HG02798 (cell line): ENCODE measurements around the gene LSM5.
A peak's percentile ranks its signal among the peaks of the same experiment; 100 is the strongest.
"Not testable (repeated sequence)": the region's sequence is repeated elsewhere in the genome, so short reads cannot be mapped to it uniquely, and the experiment has no call there.

Experiments
- ATAC-seq: cut with Tn5 transposase; IDR thresholded peaks from one replicate; pipeline ENCODE4 v1.9.1; 2021; ENCODE audit warnings: mild to moderate bottlenecking; ENCODE audit not compliant: unreplicated experiment, poor library complexity

LSM5 gene

DNA sequence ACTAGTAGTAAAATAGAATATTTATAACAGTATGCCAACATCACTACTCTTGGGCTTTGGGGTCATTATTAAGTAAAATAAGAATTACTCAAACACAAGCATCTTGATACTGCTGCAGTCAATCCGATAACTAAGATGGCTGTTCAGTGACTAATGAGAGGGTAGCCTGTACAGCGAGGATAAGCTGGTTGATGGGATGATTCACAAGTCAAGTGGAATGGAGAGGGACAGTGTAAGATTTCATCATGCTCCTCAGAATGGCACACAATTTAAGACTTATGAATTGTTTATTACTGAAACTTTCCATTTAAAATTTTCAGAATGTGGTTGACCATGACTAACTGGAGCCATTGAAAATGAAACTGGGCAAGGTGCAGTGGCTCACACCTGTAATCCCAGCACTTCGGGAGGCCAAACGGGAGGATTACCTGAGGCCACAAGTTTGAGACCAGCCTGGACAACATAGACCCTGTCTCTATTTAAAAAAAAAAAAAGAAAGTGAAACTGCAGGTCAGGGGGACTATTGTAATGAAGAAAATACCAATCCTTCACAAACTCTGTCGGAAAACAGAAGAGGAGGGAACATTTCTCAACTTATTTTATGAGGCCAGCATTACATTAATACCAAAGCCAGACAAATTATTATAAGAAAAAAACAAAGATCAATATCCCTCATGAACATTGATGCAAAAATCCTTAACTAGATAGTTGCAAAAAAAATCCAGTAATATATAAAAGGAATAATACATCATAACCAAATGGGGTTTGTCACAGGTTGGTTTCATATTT is 16.3 kb upstream of the LSM5 start:
- ATAC-seq, result peak; percentile 49

DNA sequence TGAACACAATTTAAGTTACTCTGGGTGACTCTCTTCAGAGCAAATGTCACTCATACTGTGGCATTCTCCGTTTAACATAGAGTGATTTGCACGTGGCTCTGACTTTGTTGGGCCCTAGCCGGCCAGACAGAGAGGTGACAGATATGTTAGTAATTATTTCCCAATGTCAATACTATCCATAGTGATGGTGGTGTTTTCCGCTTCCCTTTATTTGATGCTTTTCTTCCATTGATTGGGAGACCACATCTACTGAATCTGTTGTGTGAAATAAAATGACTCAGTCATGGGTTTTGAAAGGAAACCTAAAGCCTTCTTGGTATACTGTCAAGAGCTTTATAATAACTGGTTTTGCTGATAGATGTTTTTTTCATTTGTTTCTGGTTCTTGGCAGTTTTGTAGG is 12.5 kb upstream of the LSM5 start:
- ATAC-seq, result no peak

DNA sequence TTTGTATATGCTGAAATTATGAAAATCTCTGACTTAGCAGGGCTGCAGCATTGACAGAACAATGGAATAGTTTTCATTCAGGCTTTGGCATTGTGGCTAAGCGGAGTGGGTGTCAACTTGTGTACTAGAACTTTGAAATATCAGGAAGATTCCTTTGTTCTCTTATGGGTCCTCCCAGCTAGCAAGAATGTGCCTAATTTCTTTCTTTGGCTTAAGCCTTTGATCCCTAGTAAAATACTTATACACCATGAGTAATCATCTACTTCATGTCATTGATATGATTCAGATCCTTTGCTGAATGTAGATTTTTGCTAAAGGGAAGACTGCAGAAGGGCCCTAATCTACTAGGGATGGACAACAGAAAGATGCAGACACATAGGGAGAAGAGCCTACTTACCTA is 11.3 kb upstream of the LSM5 start:
- ATAC-seq, result no peak

DNA sequence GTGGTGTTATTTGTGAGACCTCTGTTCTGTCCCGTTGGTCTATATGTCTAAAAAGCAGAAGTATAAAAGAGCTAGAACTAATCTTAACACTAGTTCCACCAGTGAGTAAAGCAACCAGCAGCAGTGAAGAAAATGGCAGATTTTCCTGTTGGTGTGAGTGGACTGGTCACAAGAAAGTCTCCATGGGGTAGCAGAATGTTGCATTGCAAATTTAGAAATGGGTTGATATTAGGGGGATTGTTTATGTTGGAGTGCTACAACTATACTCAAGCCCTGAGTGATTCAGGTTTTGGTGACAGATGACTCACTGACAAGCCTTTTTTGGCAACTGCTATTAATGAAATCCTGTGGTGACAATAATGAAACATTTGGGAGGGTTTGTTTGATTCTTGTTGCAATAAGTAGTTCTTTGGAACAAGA is 10.8 kb upstream of the LSM5 start:
- ATAC-seq, result peak; percentile 58

DNA sequence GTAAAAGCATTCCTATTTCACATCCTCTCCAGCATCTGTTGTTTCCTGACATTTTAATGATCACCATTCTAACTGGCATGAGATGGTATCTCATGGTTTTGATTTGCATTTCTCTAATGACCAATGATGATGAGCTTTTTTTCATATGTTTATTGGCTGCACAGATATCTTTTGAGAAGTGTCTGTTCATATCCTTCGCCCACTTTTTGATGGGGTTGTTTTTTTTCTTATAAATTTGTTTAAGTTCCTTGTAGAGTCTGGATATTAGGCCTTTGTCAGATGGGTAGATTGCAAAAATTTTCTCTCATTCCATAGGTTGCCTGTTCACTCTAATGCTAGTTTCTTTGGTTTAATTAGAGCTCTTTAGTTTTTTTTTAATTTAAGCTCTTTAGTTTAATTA is 10.0 kb upstream of the LSM5 start:
- not testable (repeated sequence) for ATAC-seq

DNA sequence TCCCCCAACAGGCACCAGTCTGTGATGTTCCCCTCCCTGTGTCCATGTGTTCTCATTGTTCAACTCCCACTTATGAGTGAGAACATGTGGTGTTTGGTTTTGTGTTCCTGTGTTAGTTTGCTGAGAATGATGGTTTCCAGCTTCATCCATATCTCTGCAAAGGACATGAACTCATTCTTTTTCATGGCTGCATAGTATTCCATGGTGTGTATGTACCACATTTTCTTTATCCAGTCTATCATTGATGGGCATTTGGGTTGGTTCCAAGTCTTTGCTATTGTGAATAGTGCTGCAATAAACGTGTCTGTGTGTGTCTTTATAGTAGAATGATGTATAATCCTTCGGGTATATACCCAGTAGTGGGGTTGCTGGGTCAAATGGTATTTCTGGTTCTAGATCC is 9.6 kb upstream of the LSM5 start:
- ATAC-seq, result not testable (repeated sequence)

DNA sequence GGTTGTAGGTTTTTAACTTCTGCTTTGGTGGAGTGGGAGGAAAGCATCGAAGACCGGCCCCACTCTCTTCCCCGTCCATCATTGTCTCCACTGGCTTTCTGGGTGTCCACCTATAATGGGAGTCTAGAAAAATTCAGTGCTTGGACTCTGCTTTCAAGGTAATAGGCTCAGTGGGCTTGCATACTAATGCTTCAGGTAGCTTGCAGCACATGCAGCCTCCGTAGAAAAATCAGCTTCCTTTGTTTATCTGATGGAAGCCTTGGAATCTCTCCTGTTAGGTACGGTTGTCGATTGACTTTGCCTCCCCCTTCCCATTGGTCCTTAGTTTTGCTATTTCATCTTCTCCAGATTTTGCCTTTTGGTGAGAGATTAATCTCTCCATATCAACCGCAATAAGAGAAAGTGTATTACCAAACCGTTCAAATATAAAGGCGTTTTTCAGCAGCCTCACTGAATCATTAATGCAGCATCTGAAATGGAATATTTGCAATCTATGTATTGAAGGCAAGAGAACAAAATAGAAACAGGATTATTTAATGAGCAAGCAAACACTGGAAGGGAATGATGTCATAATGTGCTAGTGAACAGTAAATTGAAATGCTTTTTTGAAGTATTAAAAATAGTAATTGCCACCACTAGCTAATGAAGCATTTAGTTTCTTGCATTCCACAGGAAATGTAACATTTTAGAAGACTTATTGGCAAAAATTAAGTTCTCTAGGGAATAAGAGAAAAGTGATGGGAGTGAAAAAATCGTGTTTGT is 6.1 kb upstream of the LSM5 start:
- ATAC-seq, result no peak

DNA sequence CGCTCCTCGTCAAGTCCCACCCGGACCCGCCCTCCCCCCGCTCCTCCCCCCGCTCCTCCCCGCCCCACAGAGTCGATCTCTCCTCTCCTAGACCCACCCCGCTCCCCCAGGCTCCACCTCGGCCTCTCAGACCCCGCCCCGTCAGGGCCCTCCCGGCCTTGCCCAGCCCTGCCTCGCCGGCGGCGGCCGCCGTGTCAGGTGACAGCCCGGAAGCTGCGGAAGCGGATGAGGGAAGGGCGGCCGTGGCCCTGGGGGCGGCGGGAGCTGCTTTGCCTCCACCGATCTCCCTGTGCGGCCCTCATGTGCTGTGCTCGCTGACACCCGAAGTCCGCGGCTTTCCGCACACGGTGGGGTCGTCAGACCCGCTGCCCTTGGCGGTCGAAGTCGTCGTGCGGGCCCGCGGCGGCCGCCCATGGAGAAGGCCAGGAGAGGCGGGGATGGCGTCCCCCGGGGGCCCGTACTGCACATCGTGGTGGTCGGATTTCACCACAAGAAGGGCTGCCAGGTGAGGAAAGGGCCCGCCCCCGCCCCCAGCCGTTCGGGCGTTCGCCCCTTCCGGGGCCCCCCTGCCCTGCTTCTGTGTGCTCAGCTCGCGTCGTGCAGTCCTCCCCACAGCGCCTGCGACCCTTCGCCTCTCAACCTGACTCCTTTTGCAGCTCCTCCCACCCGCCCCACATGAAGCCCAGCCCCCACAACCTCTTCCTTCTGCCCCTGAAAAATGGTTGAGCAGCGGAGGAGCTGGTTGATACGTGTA is 5.3 kb upstream of the LSM5 start, which contains the start of gene AVL9:
TSS of gene AVL9 (plus strand) at position 192 of the 754 bp plus-strand sequence. CDS start at position 413, 221 bp downstream.
- peak; percentile 97 for ATAC-seq

DNA sequence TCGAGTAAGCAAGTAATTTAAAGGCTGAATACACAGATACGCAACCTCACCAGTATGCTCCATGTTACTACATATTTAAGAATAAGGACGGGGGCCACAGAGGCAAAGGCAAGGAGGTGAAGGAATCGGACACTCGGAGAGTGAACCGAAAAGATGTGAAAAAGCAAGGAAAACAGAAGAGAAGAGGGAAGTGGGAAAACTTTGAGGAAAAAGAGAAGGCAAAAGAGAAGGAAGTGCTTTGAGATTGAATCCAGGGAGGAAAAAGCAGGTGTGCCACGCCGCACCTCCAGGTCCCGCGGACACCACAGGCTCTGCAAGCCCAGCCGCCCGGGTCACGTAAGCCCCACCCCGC is 4.7 kb upstream of the LSM5 start:
- peak; percentile 9 for ATAC-seq

DNA sequence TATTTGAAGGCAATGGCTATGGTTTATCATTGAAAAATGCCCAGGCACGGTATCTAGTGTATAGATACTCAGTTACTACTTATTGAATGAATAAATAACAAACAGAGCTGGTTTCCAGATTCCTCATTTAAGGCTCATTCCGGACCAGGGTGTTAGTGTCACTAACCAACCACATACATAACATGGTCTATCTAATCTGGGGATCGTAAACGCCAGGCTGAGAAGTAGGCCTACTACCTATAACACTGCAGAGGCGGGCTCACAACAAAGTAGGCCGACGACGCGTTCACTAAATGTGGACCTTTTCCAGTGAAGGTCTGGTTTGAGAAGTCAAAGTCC is 423 bp downstream of the LSM5 start:
- peak; percentile 18 for ATAC-seq

DNA sequence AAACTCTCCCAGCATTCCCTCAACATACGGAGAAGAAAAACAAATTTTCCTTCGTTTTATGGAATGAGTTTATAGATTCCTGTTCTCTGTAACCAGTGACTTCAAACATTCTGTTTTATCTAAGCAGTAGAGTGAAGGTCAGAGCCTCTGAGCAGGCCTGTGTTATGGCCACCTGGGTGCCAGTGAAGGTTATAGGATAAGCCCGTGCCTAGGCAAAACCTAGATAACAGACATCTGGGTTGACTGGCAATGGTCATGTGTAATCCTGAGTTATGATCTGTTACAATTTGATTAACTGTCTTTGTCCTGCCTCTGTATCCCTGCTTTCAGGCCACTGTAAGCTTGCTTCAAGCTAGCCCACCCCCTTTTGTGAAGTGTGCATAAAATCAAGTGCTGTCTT is 8.3 kb downstream of the LSM5 start:
- no peak for ATAC-seq

DNA sequence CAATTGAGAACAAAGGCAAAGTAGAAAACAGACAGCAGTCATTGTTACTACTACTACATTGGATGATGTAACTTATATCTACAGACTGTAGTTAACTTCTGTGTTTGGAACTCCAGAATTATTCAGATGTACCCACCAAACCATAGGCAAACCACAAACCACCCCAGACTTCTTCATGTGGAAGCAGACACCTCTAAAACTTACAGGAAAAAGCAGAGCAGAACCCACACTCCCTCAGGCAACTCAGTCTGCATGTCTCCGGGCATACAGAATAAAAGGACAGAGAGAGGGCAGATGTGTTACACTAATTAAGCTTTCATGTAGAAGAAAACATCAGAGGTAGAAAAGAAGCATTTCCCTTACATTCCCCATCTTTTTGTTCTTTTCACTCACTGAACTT is 9.0 kb downstream of the LSM5 start:
- no peak for ATAC-seq

DNA sequence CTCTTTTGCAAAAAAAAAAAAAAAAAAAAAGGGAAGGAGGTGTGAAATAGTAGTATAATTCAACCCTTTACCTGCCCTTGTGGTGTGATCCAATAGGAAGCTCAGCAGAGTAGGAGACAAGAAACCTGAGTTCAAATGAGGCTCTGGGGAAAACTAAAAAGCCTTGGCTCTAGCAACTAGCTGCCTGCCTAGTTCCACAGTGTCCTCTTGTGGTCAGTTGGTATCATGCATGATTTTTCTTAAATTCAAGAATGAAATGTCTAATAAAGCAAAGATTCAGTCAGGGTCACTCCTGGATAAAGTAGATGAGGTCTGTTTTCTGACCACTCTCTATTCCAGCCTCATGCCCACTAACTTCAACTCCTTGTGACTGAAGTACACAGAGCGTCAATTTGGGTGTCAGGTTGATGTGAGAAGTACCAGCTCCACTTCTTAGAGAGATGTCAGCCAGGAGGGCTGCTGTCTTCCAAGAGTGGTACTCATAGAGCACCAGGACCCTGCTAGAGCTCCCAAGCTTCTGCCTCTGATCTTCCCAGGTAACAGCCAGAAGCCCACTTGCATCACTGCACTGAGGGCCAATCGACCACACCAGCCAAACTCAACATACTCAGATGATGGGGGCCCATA is 10.5 kb downstream of the LSM5 start:
- ATAC-seq, result no peak

DNA sequence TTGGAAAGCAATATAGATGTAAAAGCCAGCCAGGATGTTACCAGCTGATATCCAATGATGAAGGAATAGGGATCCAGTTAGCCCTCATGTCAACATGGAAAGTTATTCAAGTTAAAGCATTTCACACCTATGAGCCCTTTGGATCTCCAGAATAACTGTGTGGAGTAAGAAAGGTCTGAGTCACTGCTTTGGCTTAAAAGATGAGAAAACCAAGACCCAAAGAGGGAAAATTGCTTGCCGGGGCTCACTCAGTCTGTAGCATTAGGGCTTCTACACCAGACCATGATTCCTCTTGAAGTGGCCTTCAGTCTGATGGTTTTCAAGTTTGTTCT is 12.6 kb downstream of the LSM5 start:
- no peak for ATAC-seq

DNA sequence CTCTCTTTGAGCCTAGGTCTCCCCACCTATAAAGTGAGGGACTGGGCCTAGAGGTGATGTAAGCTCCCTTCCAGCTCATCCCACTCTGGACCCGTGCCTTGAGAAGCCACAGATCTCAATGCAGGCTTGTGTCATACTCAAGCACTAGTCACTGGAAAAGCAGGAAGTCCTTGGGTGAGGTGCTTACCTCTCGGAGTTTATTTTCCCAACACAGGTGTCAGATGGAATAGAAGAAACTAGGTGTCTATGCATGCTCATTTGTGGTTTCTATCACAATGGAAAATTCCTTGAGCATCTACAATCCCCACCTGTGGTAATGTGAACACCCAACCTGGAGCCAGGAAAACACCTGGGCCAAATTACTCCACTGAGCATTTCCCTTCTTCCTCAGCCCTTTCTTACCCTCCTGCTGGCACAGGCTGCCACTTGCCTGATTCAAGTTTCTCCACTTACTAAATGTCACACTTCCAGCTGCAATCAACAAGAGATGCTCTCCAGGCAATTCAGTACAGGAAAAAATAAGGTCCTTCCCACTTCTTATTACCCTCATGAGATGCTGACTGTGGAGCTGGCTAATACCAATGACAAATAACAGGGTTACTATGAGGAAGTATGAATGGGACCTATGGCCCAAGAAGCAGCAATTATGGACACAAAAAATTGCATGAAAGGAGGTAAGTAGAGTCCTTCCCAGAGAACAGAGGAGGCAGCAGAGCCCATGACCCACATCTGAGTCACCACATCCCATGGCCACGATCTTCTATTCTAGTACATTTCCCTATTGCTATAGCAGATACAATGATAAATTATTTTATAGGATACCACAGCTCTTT is 13.1 kb downstream of the LSM5 start:
- no peak for ATAC-seq

DNA sequence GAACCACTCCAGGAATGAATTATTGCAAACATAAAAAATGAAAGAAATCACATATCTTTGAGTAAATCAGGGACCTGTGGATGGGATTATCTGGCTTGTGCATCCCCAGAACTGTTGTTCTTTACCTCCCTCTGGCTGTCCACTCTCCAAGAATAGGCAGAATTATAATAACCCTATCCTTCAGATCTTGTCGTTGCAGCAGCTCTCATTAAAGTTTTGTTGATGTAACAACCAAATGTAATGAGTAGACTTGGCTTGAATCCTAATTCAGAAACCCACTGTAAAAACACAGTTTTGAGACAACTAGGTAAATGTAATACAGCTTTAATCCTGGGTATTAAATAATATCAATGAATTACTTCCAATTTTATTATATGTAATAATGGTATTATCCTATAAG is 16.2 kb downstream of the LSM5 start:
- ATAC-seq, result no peak

DNA sequence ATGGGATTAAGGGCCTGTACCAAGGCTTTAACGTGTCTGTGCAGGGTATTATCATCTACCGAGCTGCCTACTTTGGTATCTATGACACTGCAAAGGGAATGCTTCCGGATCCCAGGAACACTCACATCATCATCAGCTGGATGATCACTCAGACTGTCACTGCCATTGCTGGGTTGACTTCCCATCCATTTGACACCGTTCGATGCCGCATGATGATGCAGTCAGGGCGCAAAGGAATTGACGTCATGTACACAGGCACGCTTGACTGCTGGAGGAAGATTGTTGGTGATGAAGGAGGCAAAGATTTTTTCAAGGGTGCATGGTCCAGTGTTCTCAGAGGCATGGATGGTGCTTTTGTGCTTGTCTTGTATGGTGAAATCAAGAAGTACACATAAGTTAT is 18.2 kb downstream of the LSM5 start:
- no peak for ATAC-seq

DNA sequence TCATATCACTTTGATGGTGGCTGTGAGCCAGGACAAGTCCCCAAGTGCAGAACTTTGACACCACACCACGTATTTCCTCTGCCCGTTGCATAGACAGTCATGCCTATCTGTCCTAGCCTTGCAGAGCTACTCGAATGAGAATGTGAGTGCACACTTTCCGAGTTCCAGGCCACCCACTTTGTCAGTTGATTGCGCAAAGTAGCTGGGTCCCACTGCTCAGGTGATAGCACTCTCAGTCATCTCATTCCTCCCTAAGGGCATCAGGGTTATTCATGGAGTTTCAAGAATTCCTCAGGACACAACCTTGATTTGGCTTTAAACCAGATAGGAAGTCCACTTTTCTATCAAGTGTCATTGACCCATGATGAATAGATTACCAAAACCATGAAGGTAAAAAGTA is 19.3 kb downstream of the LSM5 start:
- ATAC-seq, result no peak

DNA sequence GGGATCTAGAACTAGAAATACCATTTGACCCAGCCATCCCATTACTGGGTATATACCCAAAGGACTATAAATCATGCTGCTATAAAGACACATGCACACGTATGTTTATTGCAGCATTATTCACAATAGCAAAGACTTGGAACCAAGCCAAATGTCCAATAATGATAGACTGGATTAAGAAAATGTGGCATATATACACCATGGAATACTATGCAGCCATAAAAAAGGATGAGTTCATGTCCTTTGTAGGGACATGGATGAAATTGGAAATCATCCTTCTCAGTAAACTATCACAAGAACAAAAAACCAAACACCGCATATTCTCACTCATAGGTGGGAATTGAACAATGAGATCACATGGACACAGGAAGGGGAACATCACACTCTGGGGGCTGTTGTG is 20.2 kb downstream of the LSM5 start:
- ATAC-seq, result not testable (repeated sequence)
